K562 (cell line): Measurements from ENCODE around the gene FBXO8. TPM values are rescaled to one million over a fixed set of nuclear protein-coding genes. Genes with fewer than 3 reads are reported as not detected.
A peak's percentile ranks its signal among the peaks of the same experiment; 100 is the strongest.

Experiments used
- ATAC-seq: fragments of 200-7000 bp; cut with Tn5 transposase; 3 replicates; pipeline ENCODE4 v1.9.1; 2020; ENCODE audit warnings: moderate library complexity
- BruUV-seq: library from RNA; stranded (reverse); fragments of 400-500 nt; replicated peaks from 2 replicates; lab custom pipeline; 2021; lab: Mats Ljungman, UMichigan
- CTCF ChIA-PET: fragments of 300-600 bp; formaldehyde crosslinking; extraction: SDS; loops from one replicate; lab custom pipeline; 2021; ENCODE audit warnings: low intra/inter-chr PET ratio; lab: Yijun Ruan, JAX
- POLR2A ChIA-PET: fragments of 300-600, 350-650 bp; sonication (Branson Sonifier 250); formaldehyde crosslinking; extraction: SDS; loops from one replicate; lab custom pipeline; 2021; ENCODE audit warnings: antibody characterized with exemption, inconsistent platforms; lab: Yijun Ruan, JAX
- DNase-seq, 4 experiments: peaks; one replicate each; pipeline versions ENCODE4 v3.0.0 to v3.0.0-alpha.2; 2011 to 2018; ENCODE audit warnings: low spot score in 3 of 4, mixed read lengths in 3 of 4; ENCODE audit errors: extremely low read depth in 1 of 4
- FAIRE-seq: peaks from 2 replicates; lab custom pipeline; 2011; peaks lifted over from hg19 to GRCh38; lab: Jason Lieb, UNC
- H2AFZ ChIP-seq: 2 replicates; pipeline ENCODE4 v1.6.0; 2011; ENCODE audit warnings: low read depth, low read length, control low read depth, inconsistent platforms
- H3K27ac ChIP-seq: fragments of 200-600 bp; 3 replicates; pipeline ENCODE4 v1.8.0; 2011; ENCODE audit warnings: low read depth, mild to moderate bottlenecking, control low read depth, inconsistent platforms, low read length, moderate library complexity, mixed read lengths; ENCODE audit errors: extremely low read depth
- H3K27me3 ChIP-seq, 2 experiments: fragments of 300-600 bp in 1 of 2; 2 replicates in 1 of 2; 3 replicates in 1 of 2; pipeline versions ENCODE4 v1.6.0 to v1.8.0; 2011; ENCODE audit warnings: inconsistent platforms in 2 of 2, low read length in 2 of 2, mild to moderate bottlenecking in 1 of 2, mixed read lengths in 1 of 2, moderate library complexity in 1 of 2; ENCODE audit not compliant: control insufficient read depth in 2 of 2, insufficient read depth in 2 of 2
- H3K36me3 ChIP-seq: fragments of 300-600 bp; 3 replicates; pipeline ENCODE4 v1.8.0; 2011; ENCODE audit warnings: mild to moderate bottlenecking, low read length, inconsistent platforms; ENCODE audit not compliant: control insufficient read depth, insufficient read depth
- H3K4me1 ChIP-seq, 2 experiments: fragments of 200-600 bp in 1 of 2; replicated peaks in 1 of 2; 2 replicates in 1 of 2; 3 replicates in 1 of 2; pipeline versions ENCODE4 v1.5.1 to v1.8.0; 2011; ENCODE audit warnings: inconsistent platforms in 2 of 2, low read length in 2 of 2, mild to moderate bottlenecking in 1 of 2, mixed read lengths in 1 of 2, moderate library complexity in 1 of 2; ENCODE audit not compliant: control insufficient read depth in 2 of 2, insufficient read depth in 2 of 2
- H3K4me2 ChIP-seq: 2 replicates; pipeline ENCODE4 v1.6.1; 2011; ENCODE audit warnings: low read length, control low read depth, inconsistent platforms, mixed read lengths; ENCODE audit not compliant: insufficient read depth
- H3K4me3 ChIP-seq: fragments of 200-600 bp; sonication (generic), shearing (Covaris generic); 2 replicates; pipeline ENCODE4 v1.5.1; 2016; ENCODE audit warnings: control low read depth, inconsistent platforms
- H3K79me2 ChIP-seq: fragments of 200-600 bp; 3 replicates; pipeline ENCODE4 v1.8.0; 2011; ENCODE audit warnings: low read length, inconsistent platforms; ENCODE audit not compliant: control insufficient read depth, insufficient read depth
- H3K9ac ChIP-seq, 2 experiments: 2 replicates each; pipeline versions ENCODE4 v1.6.0 to v1.6.1; 2011; ENCODE audit warnings: low read depth in 2 of 2, low read length in 2 of 2, control low read depth in 1 of 2, inconsistent platforms in 1 of 2, mild to moderate bottlenecking in 1 of 2, mixed read lengths in 1 of 2; ENCODE audit not compliant: insufficient read depth in 1 of 2
- H3K9me1 ChIP-seq: one replicate; pipeline ENCODE4 v1.6.0; 2011; ENCODE audit warnings: inconsistent platforms, mild to moderate bottlenecking, low read length, moderate library complexity; ENCODE audit not compliant: control insufficient read depth, insufficient read depth
- H3K9me3 ChIP-seq: replicated peaks from 2 replicates; pipeline ENCODE4 v1.5.1; 2011; ENCODE audit warnings: low read depth, low read length, inconsistent platforms; ENCODE audit not compliant: control insufficient read depth, insufficient read depth
- H4K20me1 ChIP-seq: replicated peaks from 2 replicates; pipeline ENCODE4 v1.6.1; 2011; ENCODE audit warnings: low read length, inconsistent platforms, mixed read lengths; ENCODE audit not compliant: control insufficient read depth, insufficient read depth
- ARID1B ChIP-seq: fragments of 450-650 bp; IDR thresholded peaks from 2 replicates; pipeline ENCODE4 v1.6.1; 2016; ENCODE audit warnings: antibody characterized with exemption, mild to moderate bottlenecking, inconsistent platforms
- CBX3 ChIP-seq, 2 experiments: IDR thresholded peaks; 1 replicate in 1 of 2; 2 replicates in 1 of 2; pipeline ENCODE4 v1.6.1; 2012; ENCODE audit warnings: inconsistent platforms in 2 of 2, low read length in 2 of 2, borderline replicate concordance in 1 of 2, control low read depth in 1 of 2
- ERF ChIP-seq: fragments of 450-650 bp; formaldehyde crosslinking; IDR thresholded peaks from 2 replicates; pipeline ENCODE4 v1.4.0; 2020; ENCODE audit warnings: mild to moderate bottlenecking, mixed read lengths
- GTF3C2 ChIP-seq: IDR thresholded peaks from 3 replicates; pipeline ENCODE4 v1.6.1; 2011; ENCODE audit warnings: borderline replicate concordance, mild to moderate bottlenecking, moderate library complexity; ENCODE audit not compliant: insufficient read length; ENCODE audit errors: extremely low read depth
- RFX1 ChIP-seq: fragments of 450-650 bp; IDR thresholded peaks from 2 replicates; pipeline ENCODE4 v1.6.1; 2016; ENCODE audit warnings: mild to moderate bottlenecking, moderate library complexity
- WGBS: fragments of 100-300 bp; shearing (Covaris generic); methylation state at CpG from one replicate; pipeline ENCODE4 v1.1.6; 2016; ENCODE audit warnings: low coverage, mixed read lengths; ENCODE audit not compliant: insufficient coverage; ENCODE audit errors: missing lambda C conversion rate; 5-methylcytosine and 5-hydroxymethylcytosine counted together
- in situ Hi-C: fragments of 300-500 bp; cut with MboI; formaldehyde crosslinking; loops from 4 replicates; pipeline ENCODE4 v1.15.0; 2018; ENCODE audit warnings: inconsistent platforms, mixed read lengths
- intact Hi-C: fragments of 100-400 bp; cut with micrococcal nuclease; formaldehyde crosslinking; loops from 2 replicates; pipeline ENCODE4 v1.14.2; 2022
- polyA plus RNA-seq, 8 experiments: library from polyadenylated mRNA; depleted of rRNA in 4 of 8; stranded (reverse) in 5 of 8; unstranded in 3 of 8; fragments of >200 nt; fragmentation: Nextera tagmentation in 2 of 8; fragmentation: Illumina TruSeq in 1 of 8; extraction: Ambion mirVana in 2 of 8; extraction: Trizol in 1 of 8; gene quantifications; 2 replicates each; pipeline versions ENCODE4 v1.2.1 to v1.2.3, GENCODE V29; 2011 to 2014; ENCODE audit warnings: inconsistent platforms in 1 of 8, missing spikeins in 1 of 8
- total RNA-seq, 7 experiments: library from RNA; depleted of rRNA in 6 of 7; stranded (reverse); fragments of >200 nt in 6 of 7; fragmentation: Illumina TruSeq in 2 of 7; extraction: Trizol in 2 of 7; gene quantifications; 2 replicates each; pipeline versions ENCODE4 v1.2.1 to v1.2.3, GENCODE V29; 2011 to 2021; ENCODE audit warnings: low replicate concordance in 1 of 7
- TF ChIP-seq, protein P1 (sequence below): fragments of 250-450 bp; sonication (Bioruptor Pico); IDR thresholded peaks from 2 replicates; pipeline ENCODE4 v1.5.0; 2021; ENCODE audit warnings: mild to moderate bottlenecking, borderline replicate concordance
- TF ChIP-seq, protein P2 (sequence below): IDR thresholded peaks from 2 replicates; pipeline ENCODE4 v1.6.1; 2016; ENCODE audit warnings: missing genetic modification characterization, missing compliant biosample characterization
- TF ChIP-seq, protein P3 (sequence below): fragments of 450-650 bp; formaldehyde crosslinking; IDR thresholded peaks from 2 replicates; pipeline ENCODE4 v1.4.0; 2020; ENCODE audit warnings: mild to moderate bottlenecking, mixed read lengths

FBXO8 gene
- total and polyA plus RNA-seq, 9 of the 15 experiments (the other 6 are each of a cell fraction or from before 2014, with no cell fraction given) = 12.9 to 27.1 (median 14.8) TPM

GRCh38 chr4:174228988-174229387, 54.5 kb downstream of the FBXO8 start (continued):
- TF ChIP-seq, protein P1, sequence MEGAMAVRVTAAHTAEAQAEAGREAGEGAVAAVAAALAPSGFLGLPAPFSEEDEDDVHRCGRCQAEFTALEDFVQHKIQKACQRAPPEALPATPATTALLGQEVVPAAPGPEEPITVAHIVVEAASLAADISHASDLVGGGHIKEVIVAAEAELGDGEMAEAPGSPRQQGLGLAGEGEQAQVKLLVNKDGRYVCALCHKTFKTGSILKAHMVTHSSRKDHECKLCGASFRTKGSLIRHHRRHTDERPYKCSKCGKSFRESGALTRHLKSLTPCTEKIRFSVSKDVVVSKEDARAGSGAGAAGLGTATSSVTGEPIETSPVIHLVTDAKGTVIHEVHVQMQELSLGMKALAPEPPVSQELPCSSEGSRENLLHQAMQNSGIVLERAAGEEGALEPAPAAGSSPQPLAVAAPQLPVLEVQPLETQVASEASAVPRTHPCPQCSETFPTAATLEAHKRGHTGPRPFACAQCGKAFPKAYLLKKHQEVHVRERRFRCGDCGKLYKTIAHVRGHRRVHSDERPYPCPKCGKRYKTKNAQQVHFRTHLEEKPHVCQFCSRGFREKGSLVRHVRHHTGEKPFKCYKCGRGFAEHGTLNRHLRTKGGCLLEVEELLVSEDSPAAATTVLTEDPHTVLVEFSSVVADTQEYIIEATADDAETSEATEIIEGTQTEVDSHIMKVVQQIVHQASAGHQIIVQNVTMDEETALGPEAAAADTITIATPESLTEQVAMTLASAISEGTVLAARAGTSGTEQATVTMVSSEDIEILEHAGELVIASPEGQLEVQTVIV (CRISPR knock-in tag) = no peak
- TF ChIP-seq, all 486 proteins: peak for 0

- in situ Hi-C loops = no loop called here
- no peak for FAIRE-seq
- 0 out of 2 replicates have a peak, but pooled peaks have one; percentile 13 for TF ChIP-seq ARID1B
- TF ChIP-seq GTF3C2 = no peak
- TF ChIP-seq, protein P2, sequence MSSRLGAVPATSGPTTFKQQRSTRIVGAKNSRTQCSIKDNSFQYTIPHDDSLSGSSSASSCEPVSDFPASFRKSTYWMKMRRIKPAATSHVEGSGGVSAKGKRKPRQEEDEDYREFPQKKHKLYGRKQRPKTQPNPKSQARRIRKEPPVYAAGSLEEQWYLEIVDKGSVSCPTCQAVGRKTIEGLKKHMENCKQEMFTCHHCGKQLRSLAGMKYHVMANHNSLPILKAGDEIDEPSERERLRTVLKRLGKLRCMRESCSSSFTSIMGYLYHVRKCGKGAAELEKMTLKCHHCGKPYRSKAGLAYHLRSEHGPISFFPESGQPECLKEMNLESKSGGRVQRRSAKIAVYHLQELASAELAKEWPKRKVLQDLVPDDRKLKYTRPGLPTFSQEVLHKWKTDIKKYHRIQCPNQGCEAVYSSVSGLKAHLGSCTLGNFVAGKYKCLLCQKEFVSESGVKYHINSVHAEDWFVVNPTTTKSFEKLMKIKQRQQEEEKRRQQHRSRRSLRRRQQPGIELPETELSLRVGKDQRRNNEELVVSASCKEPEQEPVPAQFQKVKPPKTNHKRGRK (tag) = no peak
- TF ChIP-seq ERF (CRISPR knock-in tag) = no peak
- TF ChIP-seq CBX3 (IDR thresholded peaks at IDR 0.05; ENCODE audit: borderline replicate concordance in 1 of 2, low read length in 2 of 2) = no peak
- TF ChIP-seq, protein P3, sequence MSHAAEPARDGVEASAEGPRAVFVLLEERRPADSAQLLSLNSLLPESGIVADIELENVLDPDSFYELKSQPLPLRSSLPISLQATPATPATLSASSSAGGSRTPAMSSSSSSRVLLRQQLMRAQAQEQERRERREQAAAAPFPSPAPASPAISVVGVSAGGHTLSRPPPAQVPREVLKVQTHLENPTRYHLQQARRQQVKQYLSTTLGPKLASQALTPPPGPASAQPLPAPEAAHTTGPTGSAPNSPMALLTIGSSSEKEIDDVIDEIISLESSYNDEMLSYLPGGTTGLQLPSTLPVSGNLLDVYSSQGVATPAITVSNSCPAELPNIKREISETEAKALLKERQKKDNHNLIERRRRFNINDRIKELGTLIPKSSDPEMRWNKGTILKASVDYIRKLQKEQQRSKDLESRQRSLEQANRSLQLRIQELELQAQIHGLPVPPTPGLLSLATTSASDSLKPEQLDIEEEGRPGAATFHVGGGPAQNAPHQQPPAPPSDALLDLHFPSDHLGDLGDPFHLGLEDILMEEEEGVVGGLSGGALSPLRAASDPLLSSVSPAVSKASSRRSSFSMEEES (CRISPR knock-in tag) = peak; percentile 18; the same call in 1 of the 2 replicates
- TF ChIP-seq RFX1 = no peak
Measured at GRCh38 chr4:174225349-174226049, 58.0 kb downstream of the FBXO8 start.

More at GRCh38 chr4:174225349-174226049, 58.0 kb downstream of the FBXO8 start:
- DNase-seq (peak in 1 of 4 experiments; percentile 22), ATAC-seq (peak; percentile 60)
- Histone ChIP-seq H3K9ac (no peak overlapping the region), H3K4me2 (peak overlapping the region; percentile 15; the same call in 1 of the 2 replicates), H2AFZ (peak overlapping the region; percentile 46), H3K4me3 (no peak overlapping the region), H3K4me1 (peaks cover 0 to 3% of the 10 kb centered on the region in 2 experiments; a peak in 2 of 5 replicates), H4K20me1 (no peaks in the 10 kb centered on the region), H3K79me2 (no peaks in the 10 kb centered on the region), H3K36me3 (no peaks in the 10 kb centered on the region), H3K27me3 (no peaks in the 10 kb centered on the region), H3K9me1 (no peaks in the 10 kb centered on the region), H3K9me3 (no peaks in the 10 kb centered on the region), H3K27ac (no peak overlapping the region)
- intact Hi-C loops = no loop called here
- no TSS peak for BruUV-seq
- WGBS = 59% methylated on average over 9 of the region's 9 CpGs
- ChIA-PET POLR2A (interaction anchor here (0.6 to 1.4 kb wide), 2 partner anchors 15 to 28 kb away, joined by 3 read pairs; no protein-coding TSS in a partner anchor), CTCF (no interaction called here)
